HEK293T (cell line): Measurements from ENCODE around the gene MAEL.

Experiments used
- ARNT ChIP-seq: fragments of 450-650 bp; IDR thresholded peaks from 2 replicates; pipeline ENCODE4 v1.6.1; 2017; ENCODE audit warnings: mild to moderate bottlenecking
- BHLHE40 ChIP-seq: fragments of 450-650 bp; IDR thresholded peaks from 2 replicates; pipeline ENCODE4 v1.6.1; 2016; ENCODE audit warnings: mild to moderate bottlenecking, moderate library complexity, borderline replicate concordance
- CTBP1 ChIP-seq: fragments of 450-650 bp; IDR thresholded peaks from 2 replicates; pipeline ENCODE4 v1.6.1; 2016; ENCODE audit warnings: borderline replicate concordance
- ELF4 ChIP-seq: fragments of 450-650 bp; IDR thresholded peaks from 2 replicates; pipeline ENCODE4 v1.6.1; 2017; ENCODE audit warnings: antibody characterized with exemption
- FOXA1 ChIP-seq: fragments of 450-650 bp; IDR thresholded peaks from 2 replicates; pipeline ENCODE4 v1.6.1; 2016; ENCODE audit warnings: mild to moderate bottlenecking
- SP1 ChIP-seq: fragments of 450-650 bp; IDR thresholded peaks from 2 replicates; pipeline ENCODE4 v1.6.1; 2017
- TARDBP ChIP-seq: fragments of 450-650 bp; IDR thresholded peaks from 2 replicates; pipeline ENCODE4 v1.6.1; 2016
- ZNF384 ChIP-seq: fragments of 450-650 bp; IDR thresholded peaks from 2 replicates; pipeline ENCODE4 v1.6.1; 2016
- TF ChIP-seq, protein P1 (sequence below): fragments of 450-650 bp; IDR thresholded peaks from 2 replicates; pipeline ENCODE4 v1.6.1; 2016

DNA sequence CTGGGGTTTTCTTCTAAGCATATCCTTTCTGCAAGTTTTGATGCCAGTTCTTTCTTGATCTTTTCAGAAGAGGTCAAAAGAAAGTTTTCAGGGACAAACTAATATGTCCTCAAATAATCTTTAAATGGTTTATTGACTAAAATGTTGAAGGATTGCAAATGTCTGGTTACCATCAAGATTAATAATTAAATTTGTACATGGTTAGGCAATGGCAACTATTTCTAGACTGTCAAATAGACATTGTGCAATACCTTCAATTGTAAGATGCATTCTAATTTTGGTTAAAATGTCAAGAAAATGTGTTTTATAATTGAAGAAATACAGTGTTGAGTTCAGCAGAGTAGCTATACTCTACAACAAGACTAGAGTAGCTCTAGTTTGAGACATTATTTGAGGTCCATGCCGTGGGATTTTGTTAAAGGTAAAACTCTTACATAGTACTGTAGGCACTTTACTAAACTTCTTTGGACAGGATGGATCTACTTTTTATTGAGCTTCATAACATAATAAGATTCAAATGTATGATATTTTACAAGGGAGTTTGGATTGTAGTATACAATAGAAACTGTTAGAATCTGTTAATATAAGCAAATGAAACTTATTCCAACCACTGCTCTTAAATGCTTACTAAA lies 22.6 kb downstream of the MAEL start:
- TF ChIP-seq ARNT = no peak
- TF ChIP-seq FOXA1 = no peak
- no peak for TF ChIP-seq SP1
- TF ChIP-seq BHLHE40 = no peak
- TF ChIP-seq CTBP1 = no peak
- TF ChIP-seq, protein P1, sequence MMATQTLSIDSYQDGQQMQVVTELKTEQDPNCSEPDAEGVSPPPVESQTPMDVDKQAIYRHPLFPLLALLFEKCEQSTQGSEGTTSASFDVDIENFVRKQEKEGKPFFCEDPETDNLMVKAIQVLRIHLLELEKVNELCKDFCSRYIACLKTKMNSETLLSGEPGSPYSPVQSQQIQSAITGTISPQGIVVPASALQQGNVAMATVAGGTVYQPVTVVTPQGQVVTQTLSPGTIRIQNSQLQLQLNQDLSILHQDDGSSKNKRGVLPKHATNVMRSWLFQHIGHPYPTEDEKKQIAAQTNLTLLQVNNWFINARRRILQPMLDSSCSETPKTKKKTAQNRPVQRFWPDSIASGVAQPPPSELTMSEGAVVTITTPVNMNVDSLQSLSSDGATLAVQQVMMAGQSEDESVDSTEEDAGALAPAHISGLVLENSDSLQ = no peak
- TF ChIP-seq ELF4 = no peak
- TF ChIP-seq ZNF384 = no peak
- no peak for TF ChIP-seq TARDBP
